Vagina (tissue), 2 donors: ENCODE data around the gene NUAK1.

Source experiments
- CTCF ChIP-seq, 3 experiments: fragments of 450-650 bp in 2 of 3; fragments of 200-600 bp in 1 of 3; sonication (generic) in 1 of 3; IDR thresholded peaks; one replicate each; pipeline ENCODE4 v1.5.1; 2017 to 2019; ENCODE audit warnings: antibody characterized with exemption in 3 of 3, mild to moderate bottlenecking in 2 of 3, moderate library complexity in 2 of 3
- POLR2AphosphoS5 ChIP-seq, 2 donors: sonication (generic); formaldehyde crosslinking; IDR thresholded peaks; one replicate each; pipeline ENCODE4 v1.9.0; 2017; ENCODE audit warnings: antibody characterized with exemption in 2 of 2, mild to moderate bottlenecking in 2 of 2, low read depth in 1 of 2; ENCODE audit not compliant: insufficient read depth in 1 of 2

DNA sequence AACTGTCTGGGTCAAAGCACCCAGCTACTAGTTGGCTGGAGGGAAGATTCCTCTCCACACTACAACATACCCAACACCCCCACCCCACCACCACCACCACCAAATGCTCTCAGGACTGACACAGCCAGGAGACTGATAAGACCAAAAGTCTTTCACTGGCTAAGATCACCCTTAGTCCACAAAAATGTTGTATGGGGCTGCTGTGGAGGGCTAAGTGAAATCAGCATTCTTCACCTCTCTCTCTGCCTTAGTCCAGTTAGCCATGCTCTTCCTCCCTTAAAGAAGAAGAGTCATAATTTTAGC is 106.2 kb downstream of the NUAK1 start:
- no peak for TF ChIP-seq CTCF (IDR thresholded peaks at IDR 0.05)
- no peak for TF ChIP-seq POLR2AphosphoS5 (IDR thresholded peaks at IDR 0.05; ENCODE audit: insufficient read depth in 1 of 2, low read depth in 1 of 2)
